Measurements from ENCODE around the gene CDH13.

DNA sequence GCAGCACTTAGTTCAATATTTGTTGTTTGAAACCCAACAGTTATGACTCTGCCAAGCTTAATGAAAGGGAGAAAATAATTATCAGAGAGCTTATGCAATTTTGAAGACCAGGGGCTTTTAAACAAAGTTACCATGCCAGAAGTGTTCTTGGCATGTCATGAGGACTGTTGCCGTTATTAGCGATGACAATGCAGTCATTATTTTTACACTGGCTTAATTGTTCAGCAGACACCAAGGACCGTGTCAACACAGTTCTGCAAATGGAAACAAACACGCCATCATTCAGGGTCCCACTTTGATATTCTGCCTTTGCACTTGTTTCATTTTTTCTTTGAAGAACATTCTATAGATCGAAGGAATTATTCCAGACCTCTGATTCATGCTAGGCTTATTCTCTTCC is 518.5 kb downstream of the CDH13 start:
- TF ChIP-seq, protein P1, sequence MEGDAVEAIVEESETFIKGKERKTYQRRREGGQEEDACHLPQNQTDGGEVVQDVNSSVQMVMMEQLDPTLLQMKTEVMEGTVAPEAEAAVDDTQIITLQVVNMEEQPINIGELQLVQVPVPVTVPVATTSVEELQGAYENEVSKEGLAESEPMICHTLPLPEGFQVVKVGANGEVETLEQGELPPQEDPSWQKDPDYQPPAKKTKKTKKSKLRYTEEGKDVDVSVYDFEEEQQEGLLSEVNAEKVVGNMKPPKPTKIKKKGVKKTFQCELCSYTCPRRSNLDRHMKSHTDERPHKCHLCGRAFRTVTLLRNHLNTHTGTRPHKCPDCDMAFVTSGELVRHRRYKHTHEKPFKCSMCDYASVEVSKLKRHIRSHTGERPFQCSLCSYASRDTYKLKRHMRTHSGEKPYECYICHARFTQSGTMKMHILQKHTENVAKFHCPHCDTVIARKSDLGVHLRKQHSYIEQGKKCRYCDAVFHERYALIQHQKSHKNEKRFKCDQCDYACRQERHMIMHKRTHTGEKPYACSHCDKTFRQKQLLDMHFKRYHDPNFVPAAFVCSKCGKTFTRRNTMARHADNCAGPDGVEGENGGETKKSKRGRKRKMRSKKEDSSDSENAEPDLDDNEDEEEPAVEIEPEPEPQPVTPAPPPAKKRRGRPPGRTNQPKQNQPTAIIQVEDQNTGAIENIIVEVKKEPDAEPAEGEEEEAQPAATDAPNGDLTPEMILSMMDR (IDR thresholded peaks at IDR 0.05; ENCODE audit: insufficient read depth, low read length), result no peak
- TF ChIP-seq POLR2AphosphoS5 (IDR thresholded peaks at IDR 0.05; ENCODE audit: low read depth) (no peak), GABPA (IDR thresholded peaks at IDR 0.05; ENCODE audit: low read depth) (no peak)
- TF ChIP-seq, protein P2, sequence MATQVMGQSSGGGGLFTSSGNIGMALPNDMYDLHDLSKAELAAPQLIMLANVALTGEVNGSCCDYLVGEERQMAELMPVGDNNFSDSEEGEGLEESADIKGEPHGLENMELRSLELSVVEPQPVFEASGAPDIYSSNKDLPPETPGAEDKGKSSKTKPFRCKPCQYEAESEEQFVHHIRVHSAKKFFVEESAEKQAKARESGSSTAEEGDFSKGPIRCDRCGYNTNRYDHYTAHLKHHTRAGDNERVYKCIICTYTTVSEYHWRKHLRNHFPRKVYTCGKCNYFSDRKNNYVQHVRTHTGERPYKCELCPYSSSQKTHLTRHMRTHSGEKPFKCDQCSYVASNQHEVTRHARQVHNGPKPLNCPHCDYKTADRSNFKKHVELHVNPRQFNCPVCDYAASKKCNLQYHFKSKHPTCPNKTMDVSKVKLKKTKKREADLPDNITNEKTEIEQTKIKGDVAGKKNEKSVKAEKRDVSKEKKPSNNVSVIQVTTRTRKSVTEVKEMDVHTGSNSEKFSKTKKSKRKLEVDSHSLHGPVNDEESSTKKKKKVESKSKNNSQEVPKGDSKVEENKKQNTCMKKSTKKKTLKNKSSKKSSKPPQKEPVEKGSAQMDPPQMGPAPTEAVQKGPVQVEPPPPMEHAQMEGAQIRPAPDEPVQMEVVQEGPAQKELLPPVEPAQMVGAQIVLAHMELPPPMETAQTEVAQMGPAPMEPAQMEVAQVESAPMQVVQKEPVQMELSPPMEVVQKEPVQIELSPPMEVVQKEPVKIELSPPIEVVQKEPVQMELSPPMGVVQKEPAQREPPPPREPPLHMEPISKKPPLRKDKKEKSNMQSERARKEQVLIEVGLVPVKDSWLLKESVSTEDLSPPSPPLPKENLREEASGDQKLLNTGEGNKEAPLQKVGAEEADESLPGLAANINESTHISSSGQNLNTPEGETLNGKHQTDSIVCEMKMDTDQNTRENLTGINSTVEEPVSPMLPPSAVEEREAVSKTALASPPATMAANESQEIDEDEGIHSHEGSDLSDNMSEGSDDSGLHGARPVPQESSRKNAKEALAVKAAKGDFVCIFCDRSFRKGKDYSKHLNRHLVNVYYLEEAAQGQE (IDR thresholded peaks at IDR 0.05; ENCODE audit: insufficient replicate concordance, low read depth), result no peak
